B cell (primary cell): ENCODE data around the gene CPEB3. TPM values are rescaled to one million over a fixed set of nuclear protein-coding genes. Genes with fewer than 3 reads are reported as not detected.

Source experiments
- ATAC-seq: fragments of 200-7000 bp; cut with Tn5 transposase; one replicate; pipeline ENCODE4 v1.10.0; 2021; ENCODE audit warnings: low read depth, mild to moderate bottlenecking, moderate number of reproducible peaks, moderate library complexity
- CTCF ChIA-PET: fragments of 350-600 bp; sonication (Branson Sonifier 250); formaldehyde crosslinking; loops from one replicate; lab custom pipeline; 2021; ENCODE audit warnings: antibody characterized with exemption, inconsistent platforms; lab: Charles Lee
- POLR2A ChIA-PET: fragments of 350-600 bp; sonication (Branson Sonifier 250); formaldehyde crosslinking; loops from one replicate; lab custom pipeline; 2021; ENCODE audit warnings: antibody characterized with exemption; lab: Charles Lee
- DNase-seq: peaks from one replicate; pipeline ENCODE4 v3.0.0; 2013
- H2AFZ ChIP-seq: 2 replicates; pipeline ENCODE4 v1.6.1; 2012; ENCODE audit warnings: mild to moderate bottlenecking, low read depth, low read length; ENCODE audit not compliant: insufficient read depth, poor library complexity, severe bottlenecking
- H3K27ac ChIP-seq, 2 donors: 1 replicate in 1 of 2; 2 replicates in 1 of 2; pipeline ENCODE4 v1.5.1; 2012 to 2013; ENCODE audit warnings: low read length in 2 of 2, mild to moderate bottlenecking in 2 of 2, moderate library complexity in 1 of 2
- H3K27me3 ChIP-seq, 4 experiments: fragments of 200-600 bp in 1 of 4; sonication (generic) in 1 of 4; replicated peaks in 1 of 4; 1 replicate in 2 of 4; 2 replicates in 2 of 4; pipeline versions ENCODE4 v1.6.1 to v1.7.0; 2013 to 2016; ENCODE audit warnings: low read length in 3 of 4, mild to moderate bottlenecking in 2 of 4, mixed read lengths in 1 of 4, moderate library complexity in 1 of 4; ENCODE audit not compliant: insufficient read depth in 4 of 4, control insufficient read depth in 3 of 4; ENCODE audit errors: control extremely low read depth in 1 of 4
- H3K36me3 ChIP-seq, 2 experiments: replicated peaks in 1 of 2; 1 replicate in 1 of 2; 2 replicates in 1 of 2; pipeline versions ENCODE4 v1.6.1 to v1.7.1; 2013; ENCODE audit warnings: low read length in 1 of 2; ENCODE audit not compliant: insufficient read depth in 2 of 2, control insufficient read depth in 1 of 2; ENCODE audit errors: control extremely low read depth in 1 of 2, extremely low read depth in 1 of 2
- H3K4me1 ChIP-seq, 2 donors: fragments of 200-600 bp in 1 of 2; sonication (generic) in 1 of 2; 1 replicate in 1 of 2; 2 replicates in 1 of 2; pipeline versions ENCODE4 v1.5.1 to v1.6.1; 2013 to 2017; ENCODE audit warnings: low read length in 2 of 2; ENCODE audit not compliant: control insufficient read depth in 2 of 2, insufficient read depth in 2 of 2
- H3K4me2 ChIP-seq: replicated peaks from 2 replicates; pipeline ENCODE3; 2012; ENCODE audit warnings: mild to moderate bottlenecking, low read depth, low read length; ENCODE audit not compliant: poor library complexity, severe bottlenecking
- H3K4me3 ChIP-seq, 5 experiments: fragments of 200-600 bp in 1 of 5; sonication (generic) in 1 of 5; 1 replicate in 3 of 5; 2 replicates in 2 of 5; pipeline versions ENCODE4 v1.5.1 to v1.7.0; 2011 to 2016; ENCODE audit warnings: low read length in 4 of 5, mild to moderate bottlenecking in 4 of 5, low read depth in 2 of 5, control low read depth in 1 of 5, moderate library complexity in 1 of 5; ENCODE audit not compliant: insufficient read depth in 1 of 5; ENCODE audit errors: control extremely low read depth in 1 of 5, extremely low read depth in 1 of 5
- H3K79me2 ChIP-seq: fragments of 200-600 bp; sonication (generic); one replicate; pipeline ENCODE4 v1.6.0; 2016; ENCODE audit warnings: low read length; ENCODE audit not compliant: control insufficient read depth, insufficient read depth
- H3K9ac ChIP-seq: fragments of 200-600 bp; sonication (generic); 2 replicates; pipeline ENCODE4 v1.6.1; 2017; ENCODE audit warnings: mild to moderate bottlenecking, low read length, moderate library complexity
- H3K9me3 ChIP-seq, 3 donors: one replicate each; pipeline versions ENCODE4 v1.6.1 to v1.7.1; 2013; ENCODE audit warnings: low read length in 2 of 3; ENCODE audit not compliant: control insufficient read depth in 2 of 3, insufficient read depth in 1 of 3; ENCODE audit errors: control extremely low read depth in 1 of 3
- H4K20me1 ChIP-seq: 2 replicates; pipeline ENCODE4 v1.6.0; 2012; ENCODE audit warnings: mild to moderate bottlenecking, low read length; ENCODE audit not compliant: insufficient read depth, control insufficient read depth, poor library complexity, severe bottlenecking
- H3K27ac Mint-ChIP-seq: one replicate; pipeline ENCODE4 v1.8.0; 2021; ENCODE audit warnings: mixed read lengths
- H3K27me3 Mint-ChIP-seq: one replicate; pipeline ENCODE4 v1.8.0; 2021; ENCODE audit warnings: mixed read lengths
- H3K4me1 Mint-ChIP-seq: one replicate; pipeline ENCODE4 v1.8.0; 2021; ENCODE audit warnings: mixed read lengths
- H3K4me3 Mint-ChIP-seq: one replicate; pipeline ENCODE4 v1.8.0; 2021; ENCODE audit warnings: mixed read lengths
- H3K9me3 Mint-ChIP-seq: one replicate; pipeline ENCODE4 v1.8.0; 2022; ENCODE audit warnings: mixed read lengths; ENCODE audit not compliant: insufficient read depth
- EZH2 ChIP-seq: IDR thresholded peaks from 2 replicates; pipeline ENCODE4 v1.6.1; 2012; ENCODE audit warnings: borderline replicate concordance, low read depth, mild to moderate bottlenecking, moderate library complexity, low read length; ENCODE audit not compliant: insufficient read depth, poor library complexity, severe bottlenecking
- WGBS: methylation state at CpG from one replicate; pipeline ENCODE4 v1.1.5; 2013; ENCODE audit warnings: missing lambda C conversion rate; ENCODE audit not compliant: insufficient coverage; 5-methylcytosine and 5-hydroxymethylcytosine counted together
- intact Hi-C: fragments of 100-400 bp; cut with micrococcal nuclease; formaldehyde crosslinking; loops from one replicate; pipeline ENCODE4 v1.10.0; 2022
- polyA plus RNA-seq: library from polyadenylated mRNA; depleted of rRNA; stranded (reverse); fragments of >200 nt; gene quantifications from 2 replicates; pipeline ENCODE4 v1.2.3, GENCODE V29; 2012
- total RNA-seq, 2 donors: library from RNA; stranded (reverse); fragments of 120-200 nt in 1 of 2; gene quantifications; 1 replicate in 1 of 2; 2 replicates in 1 of 2; pipeline versions ENCODE4 v1.2.3 to v1.2.4, GENCODE V29; 2013 to 2022
- TF ChIP-seq, protein P1 (sequence below): fragments of 200-600 bp; IDR thresholded peaks from one replicate; pipeline ENCODE4 v1.8.0; 2022; ENCODE audit warnings: antibody characterized with exemption, mild to moderate bottlenecking

Gene CPEB3
- total and polyA plus RNA-seq, 2 donors (not counting 1 experiment from before 2014, with no cell fraction given) = 1.6 to 6.7 TPM

DNA sequence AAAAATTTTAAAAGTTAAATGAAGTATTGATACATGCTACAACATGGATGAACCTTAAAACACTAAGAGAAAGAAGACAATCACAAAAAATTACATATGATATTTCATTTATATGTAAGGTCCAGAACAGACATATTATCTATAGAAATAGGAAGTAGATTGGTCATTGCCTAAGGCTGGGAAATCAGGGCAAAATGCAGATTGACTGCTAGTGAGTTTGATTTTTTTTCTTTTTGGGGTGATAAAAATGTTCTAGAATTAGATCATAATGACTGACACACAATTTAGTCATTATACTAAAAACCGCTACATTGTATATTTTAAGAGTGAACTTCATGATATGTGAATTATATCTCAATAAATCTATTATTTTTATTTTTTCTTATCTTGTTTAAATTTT, 88.3 kb downstream of the CPEB3 start:
- Histone ChIP-seq H3K4me3 (no peak overlapping the region), H3K4me2 (no peak overlapping the region), H3K9ac (no peak overlapping the region), H3K27me3 (no peaks in the 10 kb centered on the region), H3K79me2 (peaks cover 6% of the 10 kb centered on the region), H3K9me3 (no peaks in the 10 kb centered on the region), H3K36me3 (no peaks in the 10 kb centered on the region), H4K20me1 (peaks cover 5% of the 10 kb centered on the region), H3K27ac (no peak overlapping the region), H2AFZ (no peak overlapping the region), H3K4me1 (no peaks in the 10 kb centered on the region)
- Mint-ChIP-seq H3K4me3 (no peak overlapping the region), H3K27ac (no peak overlapping the region), H3K4me1 (peaks cover 1% of the 10 kb centered on the region), H3K27me3 (no peaks in the 10 kb centered on the region), H3K9me3 (no peaks in the 10 kb centered on the region)
- no peak for DNase-seq
- CTCF ChIA-PET = no interaction called here
- ATAC-seq = no peak
- intact Hi-C loops = loop anchor here (10.0 kb wide), 1 partner anchor 48 kb away; no protein-coding TSS in a partner anchor
- WGBS = no CpG with 5 or more reads among the region's 1 CpG
- POLR2A ChIA-PET = no interaction called here
- no peak for TF ChIP-seq EZH2
- TF ChIP-seq, protein P1, sequence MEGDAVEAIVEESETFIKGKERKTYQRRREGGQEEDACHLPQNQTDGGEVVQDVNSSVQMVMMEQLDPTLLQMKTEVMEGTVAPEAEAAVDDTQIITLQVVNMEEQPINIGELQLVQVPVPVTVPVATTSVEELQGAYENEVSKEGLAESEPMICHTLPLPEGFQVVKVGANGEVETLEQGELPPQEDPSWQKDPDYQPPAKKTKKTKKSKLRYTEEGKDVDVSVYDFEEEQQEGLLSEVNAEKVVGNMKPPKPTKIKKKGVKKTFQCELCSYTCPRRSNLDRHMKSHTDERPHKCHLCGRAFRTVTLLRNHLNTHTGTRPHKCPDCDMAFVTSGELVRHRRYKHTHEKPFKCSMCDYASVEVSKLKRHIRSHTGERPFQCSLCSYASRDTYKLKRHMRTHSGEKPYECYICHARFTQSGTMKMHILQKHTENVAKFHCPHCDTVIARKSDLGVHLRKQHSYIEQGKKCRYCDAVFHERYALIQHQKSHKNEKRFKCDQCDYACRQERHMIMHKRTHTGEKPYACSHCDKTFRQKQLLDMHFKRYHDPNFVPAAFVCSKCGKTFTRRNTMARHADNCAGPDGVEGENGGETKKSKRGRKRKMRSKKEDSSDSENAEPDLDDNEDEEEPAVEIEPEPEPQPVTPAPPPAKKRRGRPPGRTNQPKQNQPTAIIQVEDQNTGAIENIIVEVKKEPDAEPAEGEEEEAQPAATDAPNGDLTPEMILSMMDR = no peak

DNA sequence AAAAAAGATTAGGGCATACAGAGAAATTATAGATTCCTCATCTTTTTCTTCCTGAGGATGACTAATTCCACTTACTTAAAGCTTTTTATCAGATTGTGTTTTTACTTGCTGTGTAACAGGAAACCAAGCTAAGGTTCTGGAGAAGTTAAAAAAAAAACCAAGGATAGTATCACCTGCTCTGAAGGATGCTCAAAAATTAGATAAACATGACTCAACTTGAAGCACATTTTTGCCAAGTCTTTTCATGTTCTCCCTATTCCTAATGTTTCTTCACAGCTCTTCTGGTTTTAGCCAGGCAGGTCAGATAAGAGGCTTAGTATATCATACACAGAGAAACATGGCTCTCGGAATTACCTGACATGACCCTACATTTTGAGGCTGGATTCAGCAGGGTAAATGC, 90.3 kb downstream of the CPEB3 start:
- Mint-ChIP-seq H3K4me3 (no peak overlapping the region), H3K9me3 (no peaks in the 10 kb centered on the region), H3K27me3 (no peaks in the 10 kb centered on the region), H3K27ac (no peak overlapping the region), H3K4me1 (peaks cover 1% of the 10 kb centered on the region)
- TF ChIP-seq, protein P1 = no peak
- TF ChIP-seq EZH2 = no peak
- H4K20me1 ChIP-seq = peaks cover 5% of the 10 kb centered on the region
- H3K27me3 ChIP-seq = no peaks in the 10 kb centered on the region
- H3K9ac ChIP-seq = no peak overlapping the region
- WGBS = no CpG with 5 or more reads among the region's 1 CpG
- intact Hi-C loops = loop anchor here (10.0 kb wide), 1 partner anchor 46 kb away; no protein-coding TSS in a partner anchor
- H3K27ac ChIP-seq = no peak overlapping the region
- ATAC-seq = no peak
- peaks cover 9% of the 10 kb centered on the region for H3K79me2 ChIP-seq
- no peak overlapping the region for H3K4me3 ChIP-seq
- no peaks in the 10 kb centered on the region for H3K36me3 ChIP-seq
- H3K4me1 ChIP-seq = no peaks in the 10 kb centered on the region
- DNase-seq = no peak
- ChIA-PET CTCF (no interaction called here), POLR2A (no interaction called here)
- H3K4me2 ChIP-seq = no peak overlapping the region
- no peak overlapping the region for H2AFZ ChIP-seq
- no peaks in the 10 kb centered on the region for H3K9me3 ChIP-seq
